Stimulated activated naive CD8-positive, alpha-beta T cell treated with anti-CD3 and anti-CD28 coated beads, Interleukin-15, amount 100 ng/mL, for 72 hours (primary cell): ENCODE measurements around the gene PIK3C3.

ENCODE experiments used
- ATAC-seq: fragments of 150-1000 bp; cut with Tn5 transposase; 2 replicates; pipeline ENCODE4 v1.10.0; 2021; ENCODE audit warnings: mild to moderate bottlenecking, moderate library complexity
- DNase-seq, 2 donors: peaks; one replicate each; pipeline ENCODE4 v3.0.0; 2021 to 2022
- H3K27ac Mint-ChIP-seq, 2 donors: one replicate each; pipeline ENCODE4 v1.8.0; 2022; ENCODE audit warnings: mild to moderate bottlenecking in 2 of 2, mixed read lengths in 2 of 2, moderate library complexity in 2 of 2
- H3K27me3 Mint-ChIP-seq: one replicate; pipeline ENCODE4 v1.8.0; 2022; ENCODE audit warnings: mixed read lengths
- H3K4me1 Mint-ChIP-seq: one replicate; pipeline ENCODE4 v1.8.0; 2022; ENCODE audit warnings: mild to moderate bottlenecking, mixed read lengths
- H3K4me3 Mint-ChIP-seq, 2 donors: one replicate each; pipeline ENCODE4 v1.8.0; 2022; ENCODE audit warnings: mild to moderate bottlenecking in 2 of 2, mixed read lengths in 2 of 2, moderate library complexity in 1 of 2
- H3K9me3 Mint-ChIP-seq, 2 donors: one replicate each; pipeline ENCODE4 v1.8.0; 2022; ENCODE audit warnings: mixed read lengths in 2 of 2

The PIK3C3 gene

DNA sequence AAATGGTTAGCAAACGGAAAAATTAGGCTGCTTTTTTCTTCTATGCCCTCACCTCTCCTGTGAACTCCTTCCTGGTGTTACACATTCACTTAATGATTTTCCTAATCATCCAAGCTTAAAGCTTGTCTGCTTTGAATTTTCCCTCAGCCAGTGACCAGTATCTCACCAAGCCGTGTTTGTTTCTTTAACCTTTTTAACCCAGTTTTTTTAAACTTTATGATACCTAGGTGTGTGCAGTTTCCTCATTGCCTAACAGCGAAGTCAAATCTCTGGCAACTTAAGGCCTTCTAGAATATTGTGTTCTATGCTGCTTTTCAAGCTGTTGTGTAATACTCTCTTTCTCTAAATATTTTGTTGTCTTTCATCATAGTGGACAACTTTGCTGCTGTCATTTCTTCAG is 113.0 kb downstream of the PIK3C3 start:
- H3K27ac Mint-ChIP-seq = no peak overlapping the region

DNA sequence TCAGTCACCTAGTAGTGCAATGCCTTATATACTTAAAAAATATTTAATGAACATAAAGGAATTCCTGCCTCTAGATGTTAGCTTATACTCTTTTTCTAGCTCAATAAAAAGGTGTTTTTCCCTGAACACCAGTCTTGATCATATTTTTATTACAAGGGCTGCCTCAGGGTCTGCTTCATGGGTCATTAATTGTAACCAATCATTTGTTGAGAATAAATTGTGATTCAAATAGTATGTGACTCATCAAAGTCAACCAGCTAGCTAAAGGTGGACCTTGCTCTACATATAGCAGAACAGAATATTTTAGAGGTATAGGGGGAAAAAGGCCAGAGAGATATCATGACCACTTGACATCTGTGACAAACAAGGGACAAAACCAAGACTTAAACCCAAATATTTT is 114.0 kb downstream of the PIK3C3 start:
- H3K9me3 Mint-ChIP-seq = no peaks in the 10 kb centered on the region
- DNase-seq (no peak), ATAC-seq (no peak)
- no peaks in the 10 kb centered on the region for H3K27me3 Mint-ChIP-seq
- no peak overlapping the region for H3K27ac Mint-ChIP-seq
- H3K4me1 Mint-ChIP-seq = no peaks in the 10 kb centered on the region
- H3K4me3 Mint-ChIP-seq = no peak overlapping the region

More for the DNA sequence above, 113.0 kb downstream of the PIK3C3 start:
- Mint-ChIP-seq H3K27me3 (no peaks in the 10 kb centered on the region), H3K4me3 (no peak overlapping the region), H3K4me1 (no peaks in the 10 kb centered on the region), H3K9me3 (no peaks in the 10 kb centered on the region)
- no peak for DNase-seq
- ATAC-seq = no peak

DNA sequence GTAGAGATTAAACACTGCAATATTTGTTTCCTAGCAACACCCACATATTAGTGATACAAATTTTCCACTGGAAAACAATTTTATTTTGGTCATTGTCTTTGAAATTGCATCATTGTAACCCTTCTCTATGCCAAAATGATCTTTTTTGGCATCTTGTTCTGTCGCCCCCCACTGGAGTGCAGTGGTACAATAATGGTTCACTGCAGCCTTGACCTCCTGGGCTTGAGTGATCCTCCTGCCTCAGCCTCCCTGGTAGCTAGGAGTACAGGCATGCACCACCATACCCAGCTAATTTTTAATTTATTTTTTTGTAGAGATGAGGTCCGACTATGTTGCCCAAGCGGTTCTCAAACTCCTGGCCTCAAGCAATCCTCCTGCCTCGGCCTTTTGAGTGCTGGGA is 117.4 kb downstream of the PIK3C3 start:
- DNase-seq = peak in 1 of 2 donors; percentile 11
- H3K4me1 Mint-ChIP-seq = no peaks in the 10 kb centered on the region
- H3K27me3 Mint-ChIP-seq = no peaks in the 10 kb centered on the region
- peak overlapping the region in 1 of 2 donors; percentile 27 for H3K27ac Mint-ChIP-seq
- no peaks in the 10 kb centered on the region for H3K9me3 Mint-ChIP-seq
- no peak overlapping the region for H3K4me3 Mint-ChIP-seq
- no peak for ATAC-seq

DNA sequence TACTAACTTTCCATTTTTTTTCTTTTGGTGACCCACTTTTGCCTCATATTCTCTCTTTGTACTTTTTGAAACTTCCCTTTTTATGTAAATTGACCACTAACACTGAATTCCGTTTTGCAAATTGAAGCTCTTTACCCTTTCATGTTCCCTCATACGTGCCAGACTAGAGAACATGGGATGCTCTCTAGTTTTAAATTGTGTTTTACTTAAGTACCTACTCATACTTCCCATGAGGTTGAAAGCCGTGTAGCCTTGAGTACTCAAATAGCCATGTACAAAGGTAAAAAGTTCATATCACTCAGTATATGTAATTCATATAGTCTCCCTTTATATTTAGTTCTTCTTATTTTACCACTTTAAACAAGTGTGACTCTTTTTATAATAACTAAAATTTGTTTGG is 119.7 kb downstream of the PIK3C3 start:
- no peaks in the 10 kb centered on the region for H3K27me3 Mint-ChIP-seq
- no peaks in the 10 kb centered on the region for H3K4me1 Mint-ChIP-seq
- DNase-seq (no peak), ATAC-seq (no peak)
- no peaks in the 10 kb centered on the region for H3K9me3 Mint-ChIP-seq
- H3K4me3 Mint-ChIP-seq = no peak overlapping the region
- H3K27ac Mint-ChIP-seq = no peak overlapping the region

DNA sequence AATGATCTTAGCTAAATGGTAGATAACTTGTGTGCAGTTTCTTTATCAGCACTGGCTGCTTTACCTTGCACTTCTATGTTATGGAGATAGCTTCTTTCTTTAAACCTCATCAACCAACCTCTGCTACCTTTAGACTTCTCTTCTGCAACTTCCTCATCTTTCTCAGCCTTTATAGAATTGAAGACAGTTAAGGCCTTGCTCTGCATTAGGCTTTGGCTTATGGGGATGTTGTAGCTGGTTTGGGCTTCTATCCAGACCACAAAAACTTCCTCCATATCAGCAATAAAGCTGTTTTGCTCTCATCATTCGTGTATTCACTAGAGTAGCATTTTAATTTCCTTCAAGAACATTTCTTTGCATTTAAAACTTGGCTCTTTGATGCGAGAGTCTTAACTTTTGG is 123.7 kb downstream of the PIK3C3 start:
- H3K27ac Mint-ChIP-seq = no peak overlapping the region
- H3K27me3 Mint-ChIP-seq = no peaks in the 10 kb centered on the region
- ATAC-seq (no peak), DNase-seq (no peak)
- H3K9me3 Mint-ChIP-seq = no peaks in the 10 kb centered on the region
- H3K4me1 Mint-ChIP-seq = no peaks in the 10 kb centered on the region
- H3K4me3 Mint-ChIP-seq = no peak overlapping the region

DNA sequence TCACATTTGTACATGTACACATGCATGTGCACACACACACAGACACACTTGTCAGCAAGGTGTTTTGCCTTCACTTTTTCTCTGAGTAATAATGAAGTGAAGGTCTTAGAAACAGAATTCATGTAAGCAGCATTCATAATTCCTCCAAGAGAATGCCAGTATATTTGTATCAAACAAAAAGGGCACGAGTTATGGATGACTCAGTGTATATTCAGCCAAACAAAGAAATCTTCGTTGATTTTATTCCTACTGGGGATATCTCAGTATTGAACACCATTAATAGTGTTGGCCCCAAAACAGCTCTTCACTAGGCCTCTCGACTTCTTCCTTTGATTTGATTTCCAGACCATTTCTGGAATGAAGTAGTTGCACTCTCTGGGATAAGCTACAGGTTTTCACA is 125.3 kb downstream of the PIK3C3 start:
- Mint-ChIP-seq H3K27me3 (no peaks in the 10 kb centered on the region), H3K27ac (no peak overlapping the region), H3K9me3 (no peaks in the 10 kb centered on the region), H3K4me3 (no peak overlapping the region), H3K4me1 (no peaks in the 10 kb centered on the region)
- ATAC-seq (no peak), DNase-seq (no peak)

DNA sequence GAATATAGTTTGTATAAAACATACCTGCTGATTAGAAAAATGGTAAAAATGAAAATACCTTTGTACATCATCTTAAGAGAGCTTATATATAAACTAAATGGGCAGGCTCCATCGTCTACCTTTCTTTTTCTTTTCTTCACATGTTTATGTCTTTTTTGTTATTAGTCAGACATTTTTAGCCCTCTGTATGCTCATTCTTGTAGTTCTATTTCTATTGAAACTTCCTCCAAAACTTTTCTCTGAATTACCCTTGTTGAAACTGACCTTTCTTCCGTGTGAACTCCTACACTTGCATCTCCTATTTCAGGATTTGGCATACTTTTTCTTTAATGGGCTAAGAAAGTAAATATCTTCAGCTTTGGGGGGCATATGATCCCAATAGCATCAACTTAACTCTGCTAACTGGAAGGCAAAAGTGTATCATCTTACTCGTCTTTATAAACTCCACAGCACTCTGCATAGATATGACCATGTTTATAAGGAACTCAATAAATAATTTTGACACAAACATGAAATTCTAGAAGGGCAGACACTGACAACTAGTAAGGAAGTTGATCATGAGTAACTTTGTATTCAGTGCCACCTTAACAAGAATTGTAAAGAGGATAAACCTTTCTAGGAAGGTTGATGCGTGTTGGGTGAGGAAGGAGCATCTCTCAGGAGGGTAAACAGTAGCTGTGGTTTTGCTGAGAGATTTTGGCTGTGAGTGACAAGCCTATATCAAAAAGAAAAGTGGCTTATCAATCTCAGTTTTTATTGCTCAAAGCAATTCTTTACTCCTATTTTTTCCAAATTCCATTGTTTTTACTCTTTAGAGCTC is 127.6 kb downstream of the PIK3C3 start:
- no peak overlapping the region for H3K4me3 Mint-ChIP-seq
- no peaks in the 10 kb centered on the region for H3K4me1 Mint-ChIP-seq
- no peak overlapping the region for H3K27ac Mint-ChIP-seq
- DNase-seq (no peak), ATAC-seq (no peak)
- no peaks in the 10 kb centered on the region for H3K9me3 Mint-ChIP-seq
- H3K27me3 Mint-ChIP-seq = no peaks in the 10 kb centered on the region

DNA sequence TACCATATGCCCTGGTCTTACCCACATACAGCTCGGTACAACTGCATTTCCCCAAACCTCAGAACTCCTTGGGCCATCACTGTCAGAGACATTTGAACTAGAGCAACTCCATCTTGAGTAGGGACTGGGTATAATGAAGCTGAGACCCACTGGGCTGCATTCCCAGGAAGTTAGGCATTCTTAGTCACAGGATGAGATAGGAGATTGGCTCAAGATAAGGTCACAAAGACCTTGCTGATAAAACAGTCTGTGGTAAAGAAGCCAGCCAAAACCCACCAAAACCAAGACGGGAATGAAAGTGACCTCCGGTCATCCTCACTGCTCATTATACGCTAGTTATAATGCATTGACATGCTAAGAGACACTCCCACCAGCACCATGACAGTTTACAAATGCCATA is 131.3 kb downstream of the PIK3C3 start:
- Mint-ChIP-seq H3K27ac (no peak overlapping the region), H3K4me3 (no peak overlapping the region), H3K9me3 (peaks cover 0 to 8% of the 10 kb centered on the region in 2 donors), H3K4me1 (no peaks in the 10 kb centered on the region), H3K27me3 (no peaks in the 10 kb centered on the region)
- DNase-seq (no peak), ATAC-seq (no peak)

DNA sequence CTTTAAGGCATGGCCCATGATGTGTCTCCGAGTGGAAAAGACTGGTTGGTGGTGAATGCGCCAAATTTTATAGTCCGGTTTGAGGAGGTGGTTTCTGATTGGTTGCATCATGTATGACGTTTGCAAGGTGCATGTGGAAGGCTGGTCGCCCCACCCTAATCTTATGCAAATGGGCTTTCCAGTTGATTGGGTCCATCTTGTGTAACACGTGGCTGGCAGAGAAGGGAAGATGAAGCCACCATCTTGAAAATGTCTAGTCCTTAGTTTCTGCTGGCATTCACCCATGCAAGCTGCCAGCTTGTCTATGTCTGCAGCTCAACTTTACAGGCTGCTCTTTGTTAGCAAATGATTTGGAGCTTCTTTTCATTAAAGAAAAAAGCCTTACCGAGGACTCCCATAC is 132.2 kb downstream of the PIK3C3 start:
- ATAC-seq (no peak), DNase-seq (no peak)
- H3K4me3 Mint-ChIP-seq = no peak overlapping the region
- no peaks in the 10 kb centered on the region for H3K27me3 Mint-ChIP-seq
- H3K27ac Mint-ChIP-seq = no peak overlapping the region
- no peaks in the 10 kb centered on the region for H3K4me1 Mint-ChIP-seq
- peaks cover 0 to 8% of the 10 kb centered on the region in 2 donors for H3K9me3 Mint-ChIP-seq

DNA sequence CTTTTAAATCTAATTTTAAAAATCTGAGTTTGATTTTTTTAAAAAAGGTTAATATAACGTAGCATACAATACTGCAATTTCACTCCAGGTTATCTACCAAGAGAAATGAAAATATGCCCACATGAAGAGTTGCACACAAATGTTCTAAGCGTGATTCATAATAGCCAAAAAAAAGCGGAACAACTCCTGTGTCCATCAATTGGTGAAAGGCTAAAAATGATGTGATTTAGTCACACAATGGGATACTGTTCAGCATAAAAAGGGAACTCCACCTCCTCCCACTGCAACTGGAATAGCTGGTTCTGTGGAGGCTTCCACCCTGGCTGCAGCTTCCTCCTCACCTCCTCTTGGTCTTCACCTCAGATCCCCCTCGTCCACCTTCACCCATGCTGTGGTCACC is 132.8 kb downstream of the PIK3C3 start:
- no peak for ATAC-seq
- DNase-seq = no peak
- Mint-ChIP-seq H3K27ac (no peak overlapping the region), H3K4me1 (no peaks in the 10 kb centered on the region), H3K4me3 (no peak overlapping the region), H3K9me3 (peaks cover 0 to 8% of the 10 kb centered on the region in 2 donors), H3K27me3 (no peaks in the 10 kb centered on the region)

DNA sequence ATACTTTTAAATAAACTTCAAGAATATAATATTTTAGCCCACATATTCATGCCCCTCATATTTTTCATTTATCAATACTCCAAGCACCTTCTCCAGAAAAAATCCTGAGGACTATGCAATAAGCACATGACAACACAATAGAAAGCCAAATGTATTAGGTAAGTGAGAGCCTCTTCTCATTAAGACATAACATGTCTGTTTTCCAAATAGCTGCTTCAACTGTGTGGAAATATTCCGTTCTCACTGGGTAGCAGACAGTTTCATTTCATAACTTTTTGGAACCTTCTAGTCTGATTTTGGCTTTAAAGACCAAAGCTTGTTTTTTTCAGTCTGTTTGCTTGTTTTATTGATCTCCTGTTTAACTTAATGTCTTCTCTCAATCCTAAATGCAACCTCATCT is 137.8 kb downstream of the PIK3C3 start:
- H3K9me3 Mint-ChIP-seq = peaks cover 0 to 7% of the 10 kb centered on the region in 2 donors
- no peaks in the 10 kb centered on the region for H3K4me1 Mint-ChIP-seq
- DNase-seq = no peak
- H3K27me3 Mint-ChIP-seq = no peaks in the 10 kb centered on the region
- H3K27ac Mint-ChIP-seq = no peak overlapping the region
- no peak overlapping the region for H3K4me3 Mint-ChIP-seq
- no peak for ATAC-seq

DNA sequence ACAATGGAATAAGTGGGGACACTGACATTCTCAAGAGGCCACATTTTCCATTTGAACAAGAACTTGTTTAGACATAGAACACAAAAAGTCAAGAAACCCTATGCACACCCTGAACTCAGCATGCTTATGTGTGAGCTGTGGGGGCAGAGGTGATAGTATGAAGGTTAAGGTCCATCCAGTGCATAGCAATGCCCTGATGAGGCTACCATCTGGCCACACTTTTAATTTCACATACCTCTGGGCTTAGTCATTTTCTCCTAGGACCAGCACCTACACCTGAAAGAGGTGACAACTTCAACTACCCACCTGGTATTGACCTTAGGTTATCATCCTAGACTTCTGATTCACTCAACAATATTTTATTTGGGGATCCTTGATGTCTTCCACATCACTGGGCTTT is 139.8 kb downstream of the PIK3C3 start:
- Mint-ChIP-seq H3K27ac (no peak overlapping the region), H3K4me3 (no peak overlapping the region), H3K27me3 (no peaks in the 10 kb centered on the region), H3K9me3 (no peaks in the 10 kb centered on the region), H3K4me1 (no peaks in the 10 kb centered on the region)
- DNase-seq = no peak
- no peak for ATAC-seq

DNA sequence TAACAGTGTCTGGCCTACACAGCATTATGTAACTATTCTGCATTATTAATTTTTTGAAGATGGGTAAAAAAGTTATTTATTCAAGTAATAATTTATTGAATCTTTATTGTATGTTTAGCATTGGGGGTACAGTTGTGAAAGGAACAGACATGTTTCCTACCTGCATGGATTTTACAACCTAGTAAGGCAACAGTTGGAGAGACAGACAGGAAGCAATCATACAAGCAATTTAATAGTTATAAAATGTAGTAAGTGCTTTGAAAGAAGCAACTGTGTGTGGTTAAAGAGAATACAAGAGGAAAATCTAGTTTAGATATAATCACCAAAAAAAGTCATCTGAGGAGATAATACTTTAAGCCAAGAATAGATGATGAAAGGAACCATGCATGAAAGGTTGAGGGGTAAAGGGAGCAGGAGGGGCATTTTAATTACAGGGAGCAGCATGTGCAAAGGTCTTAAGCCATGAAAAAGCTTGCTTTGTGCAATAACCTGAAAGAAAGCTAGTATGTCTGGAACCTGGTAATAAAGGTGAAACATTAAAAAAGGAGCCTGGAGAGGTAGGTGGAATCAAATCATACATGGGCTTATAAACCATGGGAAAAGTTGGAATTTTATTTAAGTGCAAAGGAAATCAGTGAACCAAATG is 140.8 kb downstream of the PIK3C3 start:
- Mint-ChIP-seq H3K4me1 (no peaks in the 10 kb centered on the region), H3K27me3 (no peaks in the 10 kb centered on the region), H3K4me3 (no peak overlapping the region), H3K27ac (no peak overlapping the region), H3K9me3 (no peaks in the 10 kb centered on the region)
- ATAC-seq (no peak), DNase-seq (no peak)

DNA sequence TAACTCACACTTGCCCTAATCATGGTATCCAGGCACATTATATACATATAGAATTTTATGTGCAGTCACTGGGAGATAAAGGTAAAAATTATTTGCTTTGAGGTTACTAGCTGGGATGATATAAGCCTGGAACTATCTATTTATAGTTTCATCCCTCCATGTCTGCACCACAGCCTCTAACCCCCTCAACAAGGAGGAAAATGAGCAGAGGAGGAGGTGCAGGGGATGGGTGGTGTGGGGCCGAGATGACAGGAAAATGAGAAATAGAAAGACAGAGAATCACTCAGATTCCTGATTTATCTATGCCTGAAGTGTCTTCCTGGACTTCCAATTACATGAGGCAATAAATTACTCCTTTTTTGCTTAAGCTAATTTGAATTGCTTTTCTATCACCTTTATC is 145.2 kb downstream of the PIK3C3 start:
- no peaks in the 10 kb centered on the region for H3K27me3 Mint-ChIP-seq
- no peaks in the 10 kb centered on the region for H3K4me1 Mint-ChIP-seq
- no peaks in the 10 kb centered on the region for H3K9me3 Mint-ChIP-seq
- DNase-seq (no peak), ATAC-seq (no peak)
- no peak overlapping the region for H3K4me3 Mint-ChIP-seq
- H3K27ac Mint-ChIP-seq = no peak overlapping the region

DNA sequence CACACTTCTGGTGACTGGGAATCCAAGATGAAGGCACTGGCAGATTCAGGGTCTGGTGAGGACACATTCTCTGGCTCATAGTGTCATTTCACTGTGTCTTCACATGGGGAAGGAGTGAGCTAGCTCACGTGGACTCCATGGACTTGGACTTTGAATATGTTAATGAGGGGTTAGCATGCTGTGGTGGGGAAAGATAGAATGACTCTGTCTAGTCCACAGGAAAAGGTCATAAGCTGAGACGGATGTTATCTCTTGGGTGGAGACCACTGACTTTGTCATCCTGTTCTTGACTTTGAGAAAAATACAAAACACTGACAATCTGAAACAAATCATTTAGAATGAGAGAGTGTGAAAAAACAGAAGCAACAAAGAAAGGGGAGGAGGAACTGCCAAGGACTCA is 145.9 kb downstream of the PIK3C3 start:
- Mint-ChIP-seq H3K27ac (no peak overlapping the region), H3K27me3 (no peaks in the 10 kb centered on the region), H3K9me3 (no peaks in the 10 kb centered on the region), H3K4me1 (no peaks in the 10 kb centered on the region), H3K4me3 (no peak overlapping the region)
- ATAC-seq (no peak), DNase-seq (no peak)

DNA sequence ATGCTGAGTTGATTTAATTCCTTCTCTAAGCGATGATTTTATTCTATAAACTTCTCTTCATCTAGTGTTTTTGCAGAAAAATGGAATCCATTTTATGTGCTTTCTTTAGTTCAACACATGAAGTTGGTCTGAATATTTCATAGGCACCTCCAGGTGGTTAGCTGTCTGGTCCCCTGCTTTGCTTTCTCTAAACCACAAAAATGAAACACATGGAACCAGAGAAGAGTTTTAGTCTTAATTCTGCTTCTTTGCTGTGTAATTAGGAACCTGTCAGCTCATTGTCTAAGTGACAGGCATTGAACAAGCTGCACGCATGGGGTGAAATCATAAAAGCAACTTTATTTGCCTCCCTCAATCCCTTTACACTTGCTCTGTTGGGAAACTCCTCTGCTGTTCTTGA is 150.4 kb downstream of the PIK3C3 start:
- H3K4me1 Mint-ChIP-seq = no peaks in the 10 kb centered on the region
- DNase-seq (no peak), ATAC-seq (no peak)
- H3K9me3 Mint-ChIP-seq = no peaks in the 10 kb centered on the region
- H3K27ac Mint-ChIP-seq = no peak overlapping the region
- H3K27me3 Mint-ChIP-seq = no peaks in the 10 kb centered on the region
- H3K4me3 Mint-ChIP-seq = no peak overlapping the region

DNA sequence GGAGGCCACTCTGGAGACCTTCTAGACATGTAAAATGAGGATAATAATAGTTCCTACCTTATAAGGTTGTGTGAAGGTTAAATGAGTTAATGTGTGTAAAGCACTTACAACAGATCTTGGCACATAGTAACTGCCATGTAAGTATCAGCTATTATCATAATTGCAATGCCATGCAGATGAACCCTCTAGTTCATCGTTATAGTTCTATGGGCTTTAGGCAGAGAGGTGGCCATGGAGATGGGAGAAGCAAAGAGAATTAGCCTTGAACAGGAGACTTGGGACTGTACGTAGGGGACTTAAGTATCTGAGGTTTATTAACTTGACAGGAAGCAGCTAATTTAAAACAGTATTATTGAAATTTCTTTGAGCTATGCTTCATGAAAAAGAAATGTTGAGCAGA is 151.8 kb downstream of the PIK3C3 start:
- DNase-seq = no peak
- no peak overlapping the region for H3K27ac Mint-ChIP-seq
- no peaks in the 10 kb centered on the region for H3K4me1 Mint-ChIP-seq
- no peak overlapping the region for H3K4me3 Mint-ChIP-seq
- H3K27me3 Mint-ChIP-seq = no peaks in the 10 kb centered on the region
- ATAC-seq = no peak
- no peaks in the 10 kb centered on the region for H3K9me3 Mint-ChIP-seq
